B cell (primary cell): ENCODE results near the gene SALL2.

Source experiments
- EZH2 ChIP-seq: IDR thresholded peaks from 2 replicates; pipeline ENCODE4 v1.6.1; 2012; ENCODE audit warnings: borderline replicate concordance, low read depth, mild to moderate bottlenecking, moderate library complexity, low read length; ENCODE audit not compliant: insufficient read depth, poor library complexity, severe bottlenecking
- TF ChIP-seq, protein P1 (sequence below): fragments of 200-600 bp; IDR thresholded peaks from one replicate; pipeline ENCODE4 v1.8.0; 2022; ENCODE audit warnings: antibody characterized with exemption, mild to moderate bottlenecking

DNA sequence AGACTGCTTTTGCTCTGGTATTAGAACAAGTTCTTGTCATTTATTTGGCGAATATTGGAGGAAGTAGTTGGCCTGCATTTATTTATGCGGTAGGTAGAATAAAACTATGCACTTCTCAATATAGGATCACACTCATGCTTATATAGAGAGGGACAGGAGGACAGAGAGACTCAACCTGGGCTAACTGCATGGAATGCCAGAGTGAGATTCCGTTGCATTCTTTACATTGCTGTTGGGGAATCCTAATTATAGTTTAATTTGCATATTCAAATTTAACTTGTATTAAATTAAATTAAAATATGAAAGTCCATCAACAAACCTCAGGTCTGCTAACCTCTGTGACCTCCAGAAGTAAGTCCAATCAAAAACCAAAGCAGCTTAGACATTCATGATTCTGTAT is 27.1 kb upstream of the SALL2 start:
- TF ChIP-seq, protein P1, sequence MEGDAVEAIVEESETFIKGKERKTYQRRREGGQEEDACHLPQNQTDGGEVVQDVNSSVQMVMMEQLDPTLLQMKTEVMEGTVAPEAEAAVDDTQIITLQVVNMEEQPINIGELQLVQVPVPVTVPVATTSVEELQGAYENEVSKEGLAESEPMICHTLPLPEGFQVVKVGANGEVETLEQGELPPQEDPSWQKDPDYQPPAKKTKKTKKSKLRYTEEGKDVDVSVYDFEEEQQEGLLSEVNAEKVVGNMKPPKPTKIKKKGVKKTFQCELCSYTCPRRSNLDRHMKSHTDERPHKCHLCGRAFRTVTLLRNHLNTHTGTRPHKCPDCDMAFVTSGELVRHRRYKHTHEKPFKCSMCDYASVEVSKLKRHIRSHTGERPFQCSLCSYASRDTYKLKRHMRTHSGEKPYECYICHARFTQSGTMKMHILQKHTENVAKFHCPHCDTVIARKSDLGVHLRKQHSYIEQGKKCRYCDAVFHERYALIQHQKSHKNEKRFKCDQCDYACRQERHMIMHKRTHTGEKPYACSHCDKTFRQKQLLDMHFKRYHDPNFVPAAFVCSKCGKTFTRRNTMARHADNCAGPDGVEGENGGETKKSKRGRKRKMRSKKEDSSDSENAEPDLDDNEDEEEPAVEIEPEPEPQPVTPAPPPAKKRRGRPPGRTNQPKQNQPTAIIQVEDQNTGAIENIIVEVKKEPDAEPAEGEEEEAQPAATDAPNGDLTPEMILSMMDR: no peak
- TF ChIP-seq EZH2: no peak
